Measurements from ENCODE around the gene DACH1. TPM values are rescaled to one million over a fixed set of nuclear protein-coding genes. Genes with fewer than 3 reads are reported as not detected.

Gene DACH1
- total and polyA plus RNA-seq, 2 donors (not counting 1 experiment from before 2014, with no cell fraction given): 0.02 to 0.33 TPM

- Histone ChIP-seq H4K20me1 (ENCODE audit: control insufficient read depth, extremely low read depth, insufficient read depth, low read length) (no peaks in the 10 kb centered on the region), H3K36me3 (ENCODE audit: control insufficient read depth, insufficient read depth, low read length) (no peaks in the 10 kb centered on the region), H3K4me2 (ENCODE audit: extremely low read depth, insufficient read depth, low read length) (no peak overlapping the region), H3K4me1 (ENCODE audit: control insufficient read depth, extremely low read depth, insufficient read depth, low read length) (no peaks in the 10 kb centered on the region), H2AFZ (ENCODE audit: low read length) (no peak overlapping the region), H3K27me3 (ENCODE audit: control insufficient read depth, insufficient read depth, low read length) (no peaks in the 10 kb centered on the region), H3K9me3 (ENCODE audit: control insufficient read depth, insufficient read depth, low read depth, low read length) (no peaks in the 10 kb centered on the region), H3K79me2 (ENCODE audit: control insufficient read depth, insufficient read depth, low read length) (no peaks in the 10 kb centered on the region), H3K9ac (ENCODE audit: insufficient read depth, low read length) (no peak overlapping the region), H3K4me3 (replicated peaks in 1 of 4; ENCODE audit: control extremely low read depth in 1 of 4, insufficient read depth in 1 of 4, low read depth in 3 of 4, low read length in 4 of 4) (no peak overlapping the region), H3K27ac (ENCODE audit: insufficient read depth, low read length) (no peak overlapping the region)
- TF ChIP-seq CTCF (conservative IDR thresholded peaks at IDR 0.05 in 1 of 2, IDR thresholded peaks at IDR 0.05 in 1 of 2; ENCODE audit: low read depth in 1 of 2, low read length in 2 of 2): no peak
- DNase-seq (ENCODE audit: low read depth in 2 of 2): no peak
Observed at GRCh38 chr13:71643448-71643860, 223.6 kb downstream of the DACH1 start.

- H3K4me2 ChIP-seq (ENCODE audit: extremely low read depth, insufficient read depth, low read length): no peak overlapping the region
- H3K9ac ChIP-seq (ENCODE audit: insufficient read depth, low read length): no peak overlapping the region
- H2AFZ ChIP-seq (ENCODE audit: low read length): no peak overlapping the region
- H3K4me1 ChIP-seq (ENCODE audit: control insufficient read depth, extremely low read depth, insufficient read depth, low read length): no peaks in the 10 kb centered on the region
- TF ChIP-seq EZH2 (IDR thresholded peaks at IDR 0.05; ENCODE audit: low read length, missing control alignments) (no peak), CTCF (conservative IDR thresholded peaks at IDR 0.05 in 1 of 2, IDR thresholded peaks at IDR 0.05 in 1 of 2; ENCODE audit: low read depth in 1 of 2, low read length in 2 of 2) (no peak)
- no peaks in the 10 kb centered on the region for H3K36me3 ChIP-seq (ENCODE audit: control insufficient read depth, insufficient read depth, low read length)
- no peaks in the 10 kb centered on the region for H3K27me3 ChIP-seq (ENCODE audit: control insufficient read depth, insufficient read depth, low read length)
- H4K20me1 ChIP-seq (ENCODE audit: control insufficient read depth, extremely low read depth, insufficient read depth, low read length): no peaks in the 10 kb centered on the region
- no peak for DNase-seq (ENCODE audit: low read depth in 2 of 2)
- no peak overlapping the region for H3K4me3 ChIP-seq (replicated peaks in 1 of 4; ENCODE audit: control extremely low read depth in 1 of 4, insufficient read depth in 1 of 4, low read depth in 3 of 4, low read length in 4 of 4)
- H3K27ac ChIP-seq (ENCODE audit: insufficient read depth, low read length): no peak overlapping the region
- no peaks in the 10 kb centered on the region for H3K9me3 ChIP-seq (ENCODE audit: control insufficient read depth, insufficient read depth, low read depth, low read length)
- H3K79me2 ChIP-seq (ENCODE audit: control insufficient read depth, insufficient read depth, low read length): no peaks in the 10 kb centered on the region
Observed at GRCh38 chr13:71638751-71639150, 228.3 kb downstream of the DACH1 start.

- H4K20me1 ChIP-seq (ENCODE audit: control insufficient read depth, extremely low read depth, insufficient read depth, low read length): no peaks in the 10 kb centered on the region
- no peaks in the 10 kb centered on the region for H3K36me3 ChIP-seq (ENCODE audit: control insufficient read depth, insufficient read depth, low read length)
- H2AFZ ChIP-seq (ENCODE audit: low read length): no peak overlapping the region
- no peaks in the 10 kb centered on the region for H3K27me3 ChIP-seq (ENCODE audit: control insufficient read depth, insufficient read depth, low read length)
- TF ChIP-seq EZH2 (IDR thresholded peaks at IDR 0.05; ENCODE audit: low read length, missing control alignments) (no peak), CTCF (conservative IDR thresholded peaks at IDR 0.05 in 1 of 2, IDR thresholded peaks at IDR 0.05 in 1 of 2; ENCODE audit: low read depth in 1 of 2, low read length in 2 of 2) (no peak)
- H3K79me2 ChIP-seq (ENCODE audit: control insufficient read depth, insufficient read depth, low read length): no peaks in the 10 kb centered on the region
- H3K4me2 ChIP-seq (ENCODE audit: extremely low read depth, insufficient read depth, low read length): no peak overlapping the region
- no peaks in the 10 kb centered on the region for H3K9me3 ChIP-seq (ENCODE audit: control insufficient read depth, insufficient read depth, low read depth, low read length)
- no peak overlapping the region for H3K9ac ChIP-seq (ENCODE audit: insufficient read depth, low read length)
- no peak overlapping the region for H3K27ac ChIP-seq (ENCODE audit: insufficient read depth, low read length)
- no peak overlapping the region for H3K4me3 ChIP-seq (replicated peaks in 1 of 4; ENCODE audit: control extremely low read depth in 1 of 4, insufficient read depth in 1 of 4, low read depth in 3 of 4, low read length in 4 of 4)
- no peaks in the 10 kb centered on the region for H3K4me1 ChIP-seq (ENCODE audit: control insufficient read depth, extremely low read depth, insufficient read depth, low read length)
- DNase-seq (ENCODE audit: low read depth in 2 of 2): no peak
Observed at GRCh38 chr13:71634602-71635443, 232.2 kb downstream of the DACH1 start.

Data from fibroblast of lung (primary cell).